Measurements from ENCODE around the gene ADCY6. TPM values are rescaled to one million over a fixed set of nuclear protein-coding genes. Genes with fewer than 3 reads are reported as not detected.

ADCY6 gene
- total RNA-seq, 1 donor from 2014 or later, result 28.9 TPM

GRCh38 chr12:48794870-48795269, 6.0 kb upstream of the ADCY6 start:
- no peak for TF ChIP-seq CTCF (IDR thresholded peaks at IDR 0.05; ENCODE audit: insufficient read depth, low read depth, low read length)
- TF ChIP-seq EZH2 (IDR thresholded peaks at IDR 0.05; ENCODE audit: insufficient read depth, low read length), result no peak
- Histone ChIP-seq H3K27ac (ENCODE audit: low read depth, low read length) (no peak overlapping the region), H3K27me3 (ENCODE audit: insufficient read depth, low read length) (no peaks in the 10 kb centered on the region), H4K20me1 (ENCODE audit: insufficient read depth, low read length) (no peaks in the 10 kb centered on the region), H3K36me3 (ENCODE audit: insufficient read depth, low read length) (no peaks in the 10 kb centered on the region), H3K9ac (ENCODE audit: low read length) (no peak overlapping the region), H3K4me1 (ENCODE audit: insufficient read depth, low read length) (no peaks in the 10 kb centered on the region), H3K9me3 (ENCODE audit: insufficient read depth, low read depth, low read length) (no peaks in the 10 kb centered on the region), H3K4me3 (ENCODE audit: insufficient read depth, low read depth, low read length) (no peak overlapping the region), H3K4me2 (ENCODE audit: low read length) (no peak overlapping the region), H2AFZ (ENCODE audit: low read depth, low read length) (no peak overlapping the region), H3K79me2 (ENCODE audit: insufficient read depth, low read length) (no peaks in the 10 kb centered on the region)
- Mint-ChIP-seq H3K4me1 (ENCODE audit: low read depth, unreplicated experiment) (peaks cover 15% of the 10 kb centered on the region), H3K36me3 (ENCODE audit: low read depth, unreplicated experiment) (no peaks in the 10 kb centered on the region), H3K9me3 (ENCODE audit: unreplicated experiment) (no peaks in the 10 kb centered on the region), H3K27ac (ENCODE audit: unreplicated experiment) (no peak overlapping the region), H3K27me3 (ENCODE audit: low read depth, unreplicated experiment) (peaks cover 5% of the 10 kb centered on the region), H3K4me3 (ENCODE audit: unreplicated experiment) (no peak overlapping the region)
- no peak for FAIRE-seq
- no peak for DNase-seq (ENCODE audit: low read depth)

- no peak for TF ChIP-seq CTCF (IDR thresholded peaks at IDR 0.05; ENCODE audit: insufficient read depth, low read depth, low read length)
- TF ChIP-seq EZH2 (IDR thresholded peaks at IDR 0.05; ENCODE audit: insufficient read depth, low read length), result no peak
- no peak overlapping the region for H3K27ac Mint-ChIP-seq (ENCODE audit: unreplicated experiment)
- H3K4me1 Mint-ChIP-seq (ENCODE audit: low read depth, unreplicated experiment), result peaks cover 15% of the 10 kb centered on the region
- H3K27me3 Mint-ChIP-seq (ENCODE audit: low read depth, unreplicated experiment), result peaks cover 5% of the 10 kb centered on the region
- H4K20me1 ChIP-seq (ENCODE audit: insufficient read depth, low read length), result no peaks in the 10 kb centered on the region
- H3K4me1 ChIP-seq (ENCODE audit: insufficient read depth, low read length), result no peaks in the 10 kb centered on the region
- no peaks in the 10 kb centered on the region for H3K9me3 ChIP-seq (ENCODE audit: insufficient read depth, low read depth, low read length)
- no peak overlapping the region for H3K27ac ChIP-seq (ENCODE audit: low read depth, low read length)
- no peak for DNase-seq (ENCODE audit: low read depth)
- H3K79me2 ChIP-seq (ENCODE audit: insufficient read depth, low read length), result peaks cover 3% of the 10 kb centered on the region
- no peak overlapping the region for H3K4me3 Mint-ChIP-seq (ENCODE audit: unreplicated experiment)
- H3K9me3 Mint-ChIP-seq (ENCODE audit: unreplicated experiment), result no peaks in the 10 kb centered on the region
- no peaks in the 10 kb centered on the region for H3K36me3 ChIP-seq (ENCODE audit: insufficient read depth, low read length)
- no peak for FAIRE-seq
- H2AFZ ChIP-seq (ENCODE audit: low read depth, low read length), result no peak overlapping the region
- no peaks in the 10 kb centered on the region for H3K27me3 ChIP-seq (ENCODE audit: insufficient read depth, low read length)
- no peaks in the 10 kb centered on the region for H3K36me3 Mint-ChIP-seq (ENCODE audit: low read depth, unreplicated experiment)
- no peak overlapping the region for H3K9ac ChIP-seq (ENCODE audit: low read length)
- no peak overlapping the region for H3K4me2 ChIP-seq (ENCODE audit: low read length)
- no peak overlapping the region for H3K4me3 ChIP-seq (ENCODE audit: insufficient read depth, low read depth, low read length)
Measured at GRCh38 chr12:48793696-48794095, 4.8 kb upstream of the ADCY6 start.

- FAIRE-seq (no peak), DNase-seq (ENCODE audit: low read depth) (no peak)
- Histone ChIP-seq H3K79me2 (ENCODE audit: insufficient read depth, low read length) (peaks cover 39% of the 10 kb centered on the region), H3K9ac (ENCODE audit: low read length) (no peak overlapping the region), H2AFZ (ENCODE audit: low read depth, low read length) (peak overlapping the region; percentile 13), H3K4me3 (ENCODE audit: insufficient read depth, low read depth, low read length) (peak overlapping the region; percentile 10), H3K4me1 (ENCODE audit: insufficient read depth, low read length) (peaks cover 13% of the 10 kb centered on the region), H3K4me2 (ENCODE audit: low read length) (peak overlapping the region; percentile 91), H3K36me3 (ENCODE audit: insufficient read depth, low read length) (no peaks in the 10 kb centered on the region), H3K27me3 (ENCODE audit: insufficient read depth, low read length) (no peaks in the 10 kb centered on the region), H3K27ac (ENCODE audit: low read depth, low read length) (no peak overlapping the region), H3K9me3 (ENCODE audit: insufficient read depth, low read depth, low read length) (no peaks in the 10 kb centered on the region), H4K20me1 (ENCODE audit: insufficient read depth, low read length) (peaks cover 28% of the 10 kb centered on the region)
- H3K9me3 Mint-ChIP-seq (ENCODE audit: unreplicated experiment), result no peaks in the 10 kb centered on the region
- H3K4me3 Mint-ChIP-seq (ENCODE audit: unreplicated experiment), result peak overlapping the region; percentile 77
- TF ChIP-seq EZH2 (IDR thresholded peaks at IDR 0.05; ENCODE audit: insufficient read depth, low read length), result no peak
- TF ChIP-seq CTCF (IDR thresholded peaks at IDR 0.05; ENCODE audit: insufficient read depth, low read depth, low read length), result no peak
- no peaks in the 10 kb centered on the region for H3K36me3 Mint-ChIP-seq (ENCODE audit: low read depth, unreplicated experiment)
- H3K27me3 Mint-ChIP-seq (ENCODE audit: low read depth, unreplicated experiment), result peaks cover 5% of the 10 kb centered on the region
- H3K27ac Mint-ChIP-seq (ENCODE audit: unreplicated experiment), result no peak overlapping the region
- peaks cover 10% of the 10 kb centered on the region for H3K4me1 Mint-ChIP-seq (ENCODE audit: low read depth, unreplicated experiment)
Measured at GRCh38 chr12:48789858-48790326, 1.0 kb upstream of the ADCY6 start.
